A673 (cell line): ENCODE results near the gene CARM1.

Experiments used
- EZH2 ChIP-seq: fragments of 200-600 bp; sonication (generic); IDR thresholded peaks from 2 replicates; pipeline ENCODE4 v1.6.1; 2017; ENCODE audit warnings: borderline replicate concordance, low read depth, mild to moderate bottlenecking, mixed read lengths, antibody characterized with exemption, low read length; ENCODE audit not compliant: poor library complexity, severe bottlenecking
- TF ChIP-seq, protein P1 (sequence below): fragments of 300-800, 200-600 bp; sonication (generic); conservative IDR thresholded peaks from 2 replicates; pipeline ENCODE4 v1.5.1; 2017; ENCODE audit warnings: low read depth, mild to moderate bottlenecking, antibody characterized with exemption, low read length, moderate library complexity, mixed read lengths

DNA sequence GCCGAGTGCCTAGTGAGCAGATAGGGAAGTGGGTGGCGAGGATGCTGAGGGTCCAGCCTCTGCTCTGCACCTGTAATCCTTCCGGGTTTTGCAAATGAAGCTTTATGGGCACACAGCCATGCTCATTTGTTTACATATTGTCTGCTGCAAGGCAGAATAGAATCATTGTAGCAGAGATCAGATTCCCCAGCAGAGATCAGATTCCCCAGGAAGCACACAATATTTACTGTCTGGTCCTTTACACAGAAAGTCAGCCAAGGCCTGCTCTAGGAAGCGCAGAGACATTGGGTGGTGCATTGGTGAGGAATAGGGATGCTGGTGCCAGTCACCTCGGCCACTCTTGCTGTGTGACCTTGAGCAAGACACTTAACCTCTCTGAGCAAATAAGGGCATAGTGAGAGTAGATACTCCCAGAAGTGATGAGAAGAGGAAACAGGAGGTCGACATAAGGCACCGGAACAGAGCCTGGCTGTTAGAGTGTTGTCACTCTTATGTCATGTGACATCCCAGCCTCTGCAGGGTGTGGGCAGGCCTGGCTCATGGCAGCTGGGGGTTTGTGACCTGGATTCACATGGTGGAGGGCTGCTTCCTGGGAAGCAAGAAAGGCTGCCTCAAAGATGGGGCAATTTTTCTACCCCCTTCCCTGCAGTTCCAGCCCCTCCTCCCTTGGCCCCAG, 25.6 kb downstream of the CARM1 start:
- TF ChIP-seq, protein P1, sequence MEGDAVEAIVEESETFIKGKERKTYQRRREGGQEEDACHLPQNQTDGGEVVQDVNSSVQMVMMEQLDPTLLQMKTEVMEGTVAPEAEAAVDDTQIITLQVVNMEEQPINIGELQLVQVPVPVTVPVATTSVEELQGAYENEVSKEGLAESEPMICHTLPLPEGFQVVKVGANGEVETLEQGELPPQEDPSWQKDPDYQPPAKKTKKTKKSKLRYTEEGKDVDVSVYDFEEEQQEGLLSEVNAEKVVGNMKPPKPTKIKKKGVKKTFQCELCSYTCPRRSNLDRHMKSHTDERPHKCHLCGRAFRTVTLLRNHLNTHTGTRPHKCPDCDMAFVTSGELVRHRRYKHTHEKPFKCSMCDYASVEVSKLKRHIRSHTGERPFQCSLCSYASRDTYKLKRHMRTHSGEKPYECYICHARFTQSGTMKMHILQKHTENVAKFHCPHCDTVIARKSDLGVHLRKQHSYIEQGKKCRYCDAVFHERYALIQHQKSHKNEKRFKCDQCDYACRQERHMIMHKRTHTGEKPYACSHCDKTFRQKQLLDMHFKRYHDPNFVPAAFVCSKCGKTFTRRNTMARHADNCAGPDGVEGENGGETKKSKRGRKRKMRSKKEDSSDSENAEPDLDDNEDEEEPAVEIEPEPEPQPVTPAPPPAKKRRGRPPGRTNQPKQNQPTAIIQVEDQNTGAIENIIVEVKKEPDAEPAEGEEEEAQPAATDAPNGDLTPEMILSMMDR = no peak
- no peak for TF ChIP-seq EZH2
